Fibroblast of lung (primary cell): ENCODE data around the gene MSX1.

Source experiments
- EZH2 ChIP-seq: IDR thresholded peaks from 2 replicates; pipeline ENCODE4 v1.5.1; 2012; ENCODE audit warnings: low read length, control low read depth, mild to moderate bottlenecking; ENCODE audit errors: missing control alignments
- TF ChIP-seq, protein P1 (sequence below), 2 donors: IDR thresholded peaks in 1 of 2; conservative IDR thresholded peaks in 1 of 2; 1 replicate in 1 of 2; 2 replicates in 1 of 2; pipeline ENCODE4 v1.5.1; 2011 to 2012; ENCODE audit warnings: low read length in 2 of 2, control low read depth in 1 of 2, inconsistent platforms in 1 of 2, low read depth in 1 of 2, mild to moderate bottlenecking in 1 of 2

DNA sequence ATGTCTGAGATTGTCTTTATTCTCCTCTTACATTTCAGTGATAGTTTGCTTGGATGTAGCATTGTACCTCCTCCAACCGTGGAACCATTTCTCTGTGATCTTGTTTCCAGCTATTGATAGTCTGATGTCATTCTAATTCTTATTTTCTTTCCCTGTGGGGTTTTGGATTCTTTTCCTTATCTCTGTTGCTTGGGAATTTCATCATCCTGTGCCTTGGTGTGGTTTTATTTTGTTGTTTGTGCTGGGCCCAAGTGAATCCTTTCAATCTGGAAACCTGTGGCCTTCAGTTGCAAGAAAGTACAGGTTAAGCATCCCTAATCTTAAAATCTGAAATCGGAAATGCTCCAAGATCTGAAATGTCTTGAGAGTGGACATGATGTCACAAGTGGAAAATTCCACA is 22.0 kb downstream of the MSX1 start:
- TF ChIP-seq, protein P1, sequence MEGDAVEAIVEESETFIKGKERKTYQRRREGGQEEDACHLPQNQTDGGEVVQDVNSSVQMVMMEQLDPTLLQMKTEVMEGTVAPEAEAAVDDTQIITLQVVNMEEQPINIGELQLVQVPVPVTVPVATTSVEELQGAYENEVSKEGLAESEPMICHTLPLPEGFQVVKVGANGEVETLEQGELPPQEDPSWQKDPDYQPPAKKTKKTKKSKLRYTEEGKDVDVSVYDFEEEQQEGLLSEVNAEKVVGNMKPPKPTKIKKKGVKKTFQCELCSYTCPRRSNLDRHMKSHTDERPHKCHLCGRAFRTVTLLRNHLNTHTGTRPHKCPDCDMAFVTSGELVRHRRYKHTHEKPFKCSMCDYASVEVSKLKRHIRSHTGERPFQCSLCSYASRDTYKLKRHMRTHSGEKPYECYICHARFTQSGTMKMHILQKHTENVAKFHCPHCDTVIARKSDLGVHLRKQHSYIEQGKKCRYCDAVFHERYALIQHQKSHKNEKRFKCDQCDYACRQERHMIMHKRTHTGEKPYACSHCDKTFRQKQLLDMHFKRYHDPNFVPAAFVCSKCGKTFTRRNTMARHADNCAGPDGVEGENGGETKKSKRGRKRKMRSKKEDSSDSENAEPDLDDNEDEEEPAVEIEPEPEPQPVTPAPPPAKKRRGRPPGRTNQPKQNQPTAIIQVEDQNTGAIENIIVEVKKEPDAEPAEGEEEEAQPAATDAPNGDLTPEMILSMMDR (conservative IDR thresholded peaks at IDR 0.05 in 1 of 2, IDR thresholded peaks at IDR 0.05 in 1 of 2; ENCODE audit: low read depth in 1 of 2, low read length in 2 of 2), result no peak
- TF ChIP-seq EZH2, result no peak
